NCI-H226 (cell line): ENCODE results near the gene TRIM67.
"Not testable (repeated sequence)": the region's sequence is repeated elsewhere in the genome, so short reads cannot be mapped to it uniquely, and the experiment has no call there.

Experiments
- DNase-seq: peaks from one replicate; pipeline ENCODE4 v3.0.0-alpha.2; 2015

Gene TRIM67

GRCh38 chr1:231209531-231209930 is 47.7 kb downstream of the TRIM67 start:
- no peak for DNase-seq

GRCh38 chr1:231210126-231210525 is 48.3 kb downstream of the TRIM67 start:
- no peak for DNase-seq

- peak; percentile 10 for DNase-seq
Measured at GRCh38 chr1:231211005-231211857, 49.4 kb downstream of the TRIM67 start.

GRCh38 chr1:231212301-231212700 is 50.4 kb downstream of the TRIM67 start:
- not testable (repeated sequence) for DNase-seq

- no peak for DNase-seq
Measured at GRCh38 chr1:231213831-231214573, 52.1 kb downstream of the TRIM67 start.

- no peak for DNase-seq
Measured at GRCh38 chr1:231214918-231215680, 53.2 kb downstream of the TRIM67 start.

GRCh38 chr1:231215681-231216385 is 54.0 kb downstream of the TRIM67 start:
- DNase-seq: no peak

GRCh38 chr1:231216498-231216897 is 54.6 kb downstream of the TRIM67 start:
- DNase-seq: no peak

GRCh38 chr1:231217056-231217455 is 55.2 kb downstream of the TRIM67 start:
- no peak for DNase-seq

- no peak for DNase-seq
Measured at GRCh38 chr1:231218078-231218477, 56.2 kb downstream of the TRIM67 start.

- no peak for DNase-seq
Measured at GRCh38 chr1:231219422-231220401, 57.9 kb downstream of the TRIM67 start.

- no peak for DNase-seq
Measured at GRCh38 chr1:231220801-231221200, 58.9 kb downstream of the TRIM67 start.

GRCh38 chr1:231226156-231226555 is 64.3 kb downstream of the TRIM67 start:
- DNase-seq: no peak

GRCh38 chr1:231231511-231231910 is 69.7 kb downstream of the TRIM67 start:
- no peak for DNase-seq

- DNase-seq: no peak
Measured at GRCh38 chr1:231232870-231233734, 71.2 kb downstream of the TRIM67 start.

GRCh38 chr1:231233735-231234417 is 72.0 kb downstream of the TRIM67 start:
- DNase-seq: no peak

- no peak for DNase-seq
Measured at GRCh38 chr1:231234506-231234905, 72.6 kb downstream of the TRIM67 start.

- DNase-seq: no peak
Measured at GRCh38 chr1:231235526-231236207, 73.8 kb downstream of the TRIM67 start.

GRCh38 chr1:231236208-231236591 is 74.3 kb downstream of the TRIM67 start:
- no peak for DNase-seq
